ENCODE results near the gene CCDC88A. TPM values are rescaled to one million over a fixed set of nuclear protein-coding genes. Genes with fewer than 3 reads are reported as not detected.
"Not testable (repeated sequence)": the region's sequence is repeated elsewhere in the genome, so short reads cannot be mapped to it uniquely, and the experiment has no call there.

CCDC88A gene
- total and polyA plus RNA-seq, 8 donors = 10.2 to 30.1 (median 18.8) TPM

- no peak overlapping the region for H3K4me3 ChIP-seq
- ATAC-seq = no peak
- intact Hi-C loops (cut with DNase I) = no loop called here
- FAIRE-seq = no peak
- H3K27ac ChIP-seq = no peak overlapping the region
- H3K36me3 ChIP-seq = no peaks in the 10 kb centered on the region
- DNase-seq = no peak
- no peaks in the 10 kb centered on the region for H3K9me3 ChIP-seq
- H3K4me1 ChIP-seq = no peaks in the 10 kb centered on the region
- no peak for TF ChIP-seq CTCF (IDR thresholded peaks at IDR 0.05)
- no peaks in the 10 kb centered on the region for H3K27me3 ChIP-seq
Observed at GRCh38 chr2:55399815-55400214, 19.8 kb downstream of the CCDC88A start.

- TF ChIP-seq CTCF (IDR thresholded peaks at IDR 0.05) = no peak
- DNase-seq = no peak
- no peak overlapping the region for H3K4me3 ChIP-seq
- H3K27ac ChIP-seq = no peak overlapping the region
- intact Hi-C loops (cut with DNase I) = no loop called here
- no peaks in the 10 kb centered on the region for H3K36me3 ChIP-seq
- no peak for ATAC-seq
- FAIRE-seq = no peak
- H3K9me3 ChIP-seq = no peaks in the 10 kb centered on the region
- no peaks in the 10 kb centered on the region for H3K27me3 ChIP-seq
- no peaks in the 10 kb centered on the region for H3K4me1 ChIP-seq
- 74 to 78% methylated on average over 2 of the region's 2 CpGs for WGBS, 2 donors
Observed at GRCh38 chr2:55395724-55396605, 23.7 kb downstream of the CCDC88A start.

GRCh38 chr2:55391615-55392242 lies 27.9 kb downstream of the CCDC88A start:
- Histone ChIP-seq H3K36me3 (no peaks in the 10 kb centered on the region), H3K4me3 (no peak overlapping the region), H3K9me3 (no peaks in the 10 kb centered on the region), H3K4me1 (no peaks in the 10 kb centered on the region), H3K27me3 (no peaks in the 10 kb centered on the region), H3K27ac (no peak overlapping the region)
- no peak for DNase-seq
- WGBS, 2 donors = 78 to 83% methylated on average over 3 of the region's 3 CpGs
- no peak for FAIRE-seq
- intact Hi-C loops (cut with DNase I) = no loop called here
- no peak for TF ChIP-seq CTCF (IDR thresholded peaks at IDR 0.05)
- no peak for ATAC-seq

- intact Hi-C loops (cut with DNase I) = no loop called here
- WGBS, 2 donors = 88 to 92% methylated on average over 2 of the region's 2 CpGs
- no peaks in the 10 kb centered on the region for H3K36me3 ChIP-seq
- H3K9me3 ChIP-seq = no peaks in the 10 kb centered on the region
- ATAC-seq (no peak), FAIRE-seq (no peak), DNase-seq (no peak)
- no peak overlapping the region for H3K4me3 ChIP-seq
- no peaks in the 10 kb centered on the region for H3K4me1 ChIP-seq
- no peak for TF ChIP-seq CTCF (IDR thresholded peaks at IDR 0.05)
- H3K27me3 ChIP-seq = no peaks in the 10 kb centered on the region
- no peak overlapping the region for H3K27ac ChIP-seq
Observed at GRCh38 chr2:55391155-55391554, 28.5 kb downstream of the CCDC88A start.

- intact Hi-C loops (cut with DNase I); H3K4me1 ChIP-seq; FAIRE-seq; DNase-seq; H3K36me3 ChIP-seq; H3K4me3 ChIP-seq; H3K9me3 ChIP-seq; ATAC-seq; H3K27ac ChIP-seq; H3K27me3 ChIP-seq: not testable (repeated sequence)
- WGBS, 2 donors = 95 to 97% methylated on average over 10 of the region's 10 CpGs
Observed at GRCh38 chr2:55385516-55385915, 34.1 kb downstream of the CCDC88A start.

Data from pancreas (tissue), 10 donors.